ENCODE data around the gene TPSB2.

DNA sequence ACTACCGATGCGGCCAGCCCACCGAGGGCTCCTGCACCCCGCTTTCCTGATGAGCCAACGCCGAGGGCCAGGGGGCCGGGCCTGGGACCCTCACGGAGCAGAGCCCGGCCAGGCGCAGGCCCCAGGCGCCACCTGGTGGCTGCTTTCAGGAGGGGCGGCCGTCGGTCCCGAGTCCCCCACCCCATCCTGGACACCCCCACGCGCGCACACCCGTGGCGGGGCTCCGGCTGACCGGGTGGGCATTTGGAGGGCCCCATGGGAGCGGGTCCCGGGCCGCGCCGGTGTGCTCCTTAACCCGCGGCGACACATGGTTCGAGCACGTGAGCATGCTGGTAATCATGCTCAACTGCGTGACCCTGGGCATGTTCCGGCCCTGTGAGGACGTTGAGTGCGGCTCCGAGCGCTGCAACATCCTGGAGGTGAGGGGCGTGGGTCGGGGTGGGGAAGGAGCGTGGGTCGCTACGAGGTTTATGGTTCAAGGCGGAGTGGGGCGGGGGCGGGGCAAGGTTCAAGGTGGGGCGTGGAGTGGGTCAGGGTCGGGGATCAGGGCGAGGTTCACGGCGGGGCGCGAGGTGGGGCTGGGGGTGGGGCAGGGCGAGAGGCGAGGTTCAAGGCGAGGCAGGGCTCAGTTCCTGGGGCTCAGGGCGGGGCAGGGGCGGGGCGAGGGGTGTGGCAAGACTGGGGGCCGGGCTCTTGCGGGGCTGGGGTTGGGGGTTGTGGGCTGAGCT is 35.2 kb downstream of the TPSB2 start:
- no peak for TF ChIP-seq POLR2A (IDR thresholded peaks at IDR 0.05)
- TF ChIP-seq CTCF (IDR thresholded peaks at IDR 0.05 in 8 of 11, conservative IDR thresholded peaks at IDR 0.05 in 3 of 11): peak; percentile 13 to 69 (median 32)
